ENCODE results near the gene CXCL13. TPM values are rescaled to one million over a fixed set of nuclear protein-coding genes. Genes with fewer than 3 reads are reported as not detected.
"Not testable (repeated sequence)": the region's sequence is repeated elsewhere in the genome, so short reads cannot be mapped to it uniquely, and the experiment has no call there.

The CXCL13 gene, protein sequence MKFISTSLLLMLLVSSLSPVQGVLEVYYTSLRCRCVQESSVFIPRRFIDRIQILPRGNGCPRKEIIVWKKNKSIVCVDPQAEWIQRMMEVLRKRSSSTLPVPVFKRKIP
- not detected for polyA plus RNA-seq (2013, experiment 1 of 2)
- not detected for polyA plus RNA-seq (2013, experiment 2 of 2)

DNA sequence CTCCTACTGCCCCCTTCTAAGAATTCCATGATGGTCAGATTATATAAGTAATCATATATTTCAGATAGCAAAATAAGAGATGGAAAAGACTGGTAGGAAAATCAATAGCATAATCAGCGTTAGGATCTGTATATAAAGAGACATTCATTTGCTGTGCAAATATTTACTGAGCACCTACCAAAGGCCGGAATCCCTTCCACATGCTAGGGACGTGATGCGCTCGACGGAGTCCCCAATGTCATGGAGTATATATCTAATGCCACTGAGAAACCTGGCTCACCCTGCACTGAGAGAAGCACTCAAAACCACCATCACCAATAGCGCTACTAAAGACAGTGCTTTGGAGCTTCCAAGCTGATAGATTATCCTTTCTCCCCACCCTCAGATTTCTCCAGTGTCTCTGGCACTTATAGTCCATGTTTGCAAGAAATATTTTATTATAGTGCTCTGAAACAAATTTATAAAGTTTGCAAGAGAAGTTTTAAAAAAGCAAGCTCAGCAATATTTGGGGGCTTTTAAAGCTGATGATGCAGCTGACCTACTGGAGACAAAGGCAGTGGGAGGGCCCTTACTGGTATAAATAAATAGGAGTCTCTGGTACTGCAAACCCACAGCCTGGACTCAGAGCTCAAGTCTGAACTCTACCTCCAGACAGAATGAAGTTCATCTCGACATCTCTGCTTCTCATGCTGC lies at the start of gene CXCL13:
CXCL13 (plus strand) TSS at position 611 of the 693 bp plus-strand sequence; CDS start at position 657, 46 bp downstream.
- H3K14ac ChIP-seq (ENCODE audit: low read length in 2 of 2): no peak within 1 kb of the TSS
- no peak within 1 kb of the TSS for H4K91ac ChIP-seq (ENCODE audit: low read length)
- H3K9me3 ChIP-seq (ENCODE audit: control insufficient read depth, low read length): no peaks in the 10 kb centered on the region
- DNase-seq: no peak
- H2BK5ac ChIP-seq (ENCODE audit: low read depth, low read length, poor library complexity, severe bottlenecking): no peak within 1 kb of the TSS
- no peak within 1 kb of the TSS for H3K4me2 ChIP-seq (ENCODE audit: low read length, poor library complexity, severe bottlenecking)
- no peak within 1 kb of the TSS for H2BK12ac ChIP-seq (ENCODE audit: low read length in 2 of 2)
- H2BK120ac ChIP-seq (ENCODE audit: low read depth, low read length): no peak within 1 kb of the TSS
- no peak within 1 kb of the TSS for H3K23ac ChIP-seq (ENCODE audit: low read length in 2 of 2)
- no peak within 1 kb of the TSS for H3K27ac ChIP-seq (ENCODE audit: low read length, poor library complexity, severe bottlenecking)
- H3K18ac ChIP-seq (ENCODE audit: low read depth in 1 of 2, low read length in 2 of 2): no peak within 1 kb of the TSS
- H3K36me3 ChIP-seq (ENCODE audit: control insufficient read depth in 1 of 2, insufficient read depth in 2 of 2, low read depth in 1 of 2, low read length in 2 of 2): no peaks in the 10 kb centered on the region
- H3K79me1 ChIP-seq (replicated peaks; ENCODE audit: low read length, poor library complexity, severe bottlenecking): no peaks in the 10 kb centered on the region
- H2BK15ac ChIP-seq (ENCODE audit: low read depth, poor library complexity, severe bottlenecking): no peak within 1 kb of the TSS
- 93% methylated on average over 8 of the region's 8 CpGs for WGBS
- H3K4ac ChIP-seq (ENCODE audit: low read depth in 1 of 2, low read length in 2 of 2): no peak within 1 kb of the TSS
- H3K27me3 ChIP-seq (ENCODE audit: control insufficient read depth in 1 of 2, insufficient read depth in 1 of 2, low read length in 2 of 2): peaks cover 28 to 41% of the 10 kb centered on the region in 2 experiments
- H3K9ac ChIP-seq (ENCODE audit: low read length): no peak within 1 kb of the TSS
- no peak within 1 kb of the TSS for H3K4me3 ChIP-seq (ENCODE audit: insufficient read depth in 1 of 2, low read depth in 1 of 2, low read length in 2 of 2)
- no peak within 1 kb of the TSS for H2AK5ac ChIP-seq (ENCODE audit: low read length, severe bottlenecking)
- H2AFZ ChIP-seq (ENCODE audit: low read depth, low read length): no peak within 1 kb of the TSS
- H4K8ac ChIP-seq (ENCODE audit: low read length): no peak within 1 kb of the TSS
- peaks cover 1% of the 10 kb centered on the region for H3K4me1 ChIP-seq (ENCODE audit: control insufficient read depth, insufficient read depth, low read depth, low read length)

DNA sequence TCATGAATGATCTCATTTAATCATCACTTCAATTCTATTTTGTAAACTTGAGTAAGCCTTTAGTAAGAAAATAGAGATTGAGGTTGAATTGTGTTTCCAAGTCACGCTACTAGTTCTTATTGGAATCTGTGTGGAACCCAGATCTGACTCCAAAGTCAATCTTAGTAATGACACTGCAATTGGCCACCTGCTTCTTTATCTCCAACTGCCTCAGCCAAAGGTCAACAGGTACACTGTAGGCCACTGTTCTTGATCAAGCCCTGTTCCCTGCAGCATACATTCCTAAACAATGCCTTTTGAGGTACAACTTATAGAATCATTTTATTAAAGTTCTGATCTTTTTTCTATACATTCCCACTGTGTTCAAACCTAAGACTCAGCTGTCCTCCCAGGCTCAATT lies 45.5 kb upstream of the CXCL13 start:
- Histone ChIP-seq H3K4me3 (ENCODE audit: insufficient read depth in 1 of 2, low read depth in 1 of 2, low read length in 2 of 2) (no peak overlapping the region), H4K91ac (ENCODE audit: low read length) (no peak overlapping the region), H3K79me1 (replicated peaks; ENCODE audit: low read length, poor library complexity, severe bottlenecking) (no peaks in the 10 kb centered on the region), H2BK15ac (ENCODE audit: low read depth, poor library complexity, severe bottlenecking) (no peak overlapping the region), H3K23ac (ENCODE audit: low read length in 2 of 2) (no peak overlapping the region), H3K4me1 (ENCODE audit: control insufficient read depth, insufficient read depth, low read depth, low read length) (no peaks in the 10 kb centered on the region), H3K18ac (ENCODE audit: low read depth in 1 of 2, low read length in 2 of 2) (no peak overlapping the region), H2AFZ (ENCODE audit: low read depth, low read length) (no peak overlapping the region), H3K9me3 (ENCODE audit: control insufficient read depth, low read length) (peaks cover 8% of the 10 kb centered on the region), H2AK5ac (ENCODE audit: low read length, severe bottlenecking) (no peak overlapping the region), H2BK5ac (ENCODE audit: low read depth, low read length, poor library complexity, severe bottlenecking) (no peak overlapping the region), H2BK120ac (ENCODE audit: low read depth, low read length) (no peak overlapping the region), H3K27me3 (ENCODE audit: control insufficient read depth in 1 of 2, insufficient read depth in 1 of 2, low read length in 2 of 2) (peaks cover 12 to 21% of the 10 kb centered on the region in 2 experiments), H4K8ac (ENCODE audit: low read length) (no peak overlapping the region), H3K4ac (ENCODE audit: low read depth in 1 of 2, low read length in 2 of 2) (no peak overlapping the region), H3K27ac (ENCODE audit: low read length, poor library complexity, severe bottlenecking) (no peak overlapping the region), H3K9ac (ENCODE audit: low read length) (no peak overlapping the region), H2BK12ac (ENCODE audit: low read length in 2 of 2) (no peak overlapping the region), H3K36me3 (ENCODE audit: control insufficient read depth in 1 of 2, insufficient read depth in 2 of 2, low read depth in 1 of 2, low read length in 2 of 2) (no peaks in the 10 kb centered on the region), H3K4me2 (ENCODE audit: low read length, poor library complexity, severe bottlenecking) (no peak overlapping the region), H3K14ac (ENCODE audit: low read length in 2 of 2) (no peak overlapping the region)
- 71% methylated on average over 1 of the region's 1 CpG for WGBS
- DNase-seq: no peak

DNA sequence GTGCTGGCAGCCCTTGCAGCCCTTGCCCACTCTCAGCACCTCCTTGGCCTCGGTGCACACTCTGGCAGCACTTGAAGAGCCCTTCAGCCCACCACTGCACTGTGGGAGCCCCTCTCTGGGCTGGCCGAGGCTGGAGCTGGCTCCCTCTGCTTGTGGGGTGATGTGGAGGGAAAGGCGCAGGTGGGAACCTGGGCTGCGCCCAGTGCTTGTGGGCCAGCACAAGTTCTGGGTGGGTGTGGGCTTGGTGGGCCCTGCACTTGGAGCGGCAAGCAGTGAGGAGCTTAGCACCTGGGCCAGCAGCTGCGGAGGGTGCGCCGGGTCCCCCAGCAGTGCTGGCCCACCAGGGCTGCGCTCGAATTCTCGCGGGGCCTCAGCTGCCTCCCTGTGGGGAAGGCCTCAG lies 43.9 kb upstream of the CXCL13 start:
- not testable (repeated sequence) for H2AFZ ChIP-seq (ENCODE audit: low read depth, low read length); H3K23ac ChIP-seq (ENCODE audit: low read length in 2 of 2); H3K27ac ChIP-seq (ENCODE audit: low read length, poor library complexity, severe bottlenecking); H3K9me3 ChIP-seq (ENCODE audit: control insufficient read depth, low read length); H2AK5ac ChIP-seq (ENCODE audit: low read length, severe bottlenecking); H3K18ac ChIP-seq (ENCODE audit: low read depth in 1 of 2, low read length in 2 of 2); H2BK120ac ChIP-seq (ENCODE audit: low read depth, low read length); H3K4me1 ChIP-seq (ENCODE audit: control insufficient read depth, insufficient read depth, low read depth, low read length); H3K4me3 ChIP-seq (ENCODE audit: insufficient read depth in 1 of 2, low read depth in 1 of 2, low read length in 2 of 2); H3K4me2 ChIP-seq (ENCODE audit: low read length, poor library complexity, severe bottlenecking); H4K91ac ChIP-seq (ENCODE audit: low read length); DNase-seq; H3K14ac ChIP-seq (ENCODE audit: low read length in 2 of 2); H3K36me3 ChIP-seq (ENCODE audit: control insufficient read depth in 1 of 2, insufficient read depth in 2 of 2, low read depth in 1 of 2, low read length in 2 of 2); H2BK15ac ChIP-seq (ENCODE audit: low read depth, poor library complexity, severe bottlenecking); H4K8ac ChIP-seq (ENCODE audit: low read length); H3K4ac ChIP-seq (ENCODE audit: low read depth in 1 of 2, low read length in 2 of 2); H2BK5ac ChIP-seq (ENCODE audit: low read depth, low read length, poor library complexity, severe bottlenecking); H3K9ac ChIP-seq (ENCODE audit: low read length); H3K79me1 ChIP-seq (replicated peaks; ENCODE audit: low read length, poor library complexity, severe bottlenecking); H2BK12ac ChIP-seq (ENCODE audit: low read length in 2 of 2)
- 90% methylated on average over 4 of the region's 12 CpGs for WGBS
- H3K27me3 ChIP-seq (ENCODE audit: control insufficient read depth in 1 of 2, insufficient read depth in 1 of 2, low read length in 2 of 2): peaks cover 19 to 26% of the 10 kb centered on the region in 2 experiments

DNA sequence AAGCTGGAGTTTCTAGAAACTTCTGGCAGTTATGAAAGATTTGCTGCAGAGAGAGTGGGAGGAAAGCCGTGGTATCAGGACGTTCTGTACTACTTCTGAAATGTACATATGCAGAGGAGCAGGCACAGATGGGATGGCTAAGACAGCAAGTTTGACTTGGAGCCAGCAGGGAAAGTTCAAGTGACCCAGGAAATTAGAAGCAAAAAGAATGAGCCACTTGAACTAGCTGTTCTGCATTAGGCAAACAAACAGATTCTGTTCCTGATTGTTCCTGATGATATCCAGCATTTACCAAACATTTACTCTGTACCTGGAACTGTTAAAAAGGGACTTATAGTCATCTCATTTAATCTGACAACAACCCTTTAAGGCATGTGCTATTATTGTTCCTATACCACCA lies 41.4 kb upstream of the CXCL13 start:
- Histone ChIP-seq H3K4me1 (ENCODE audit: control insufficient read depth, insufficient read depth, low read depth, low read length) (no peaks in the 10 kb centered on the region), H2AFZ (ENCODE audit: low read depth, low read length) (no peak overlapping the region), H3K27me3 (ENCODE audit: control insufficient read depth in 1 of 2, insufficient read depth in 1 of 2, low read length in 2 of 2) (peaks cover 34 to 35% of the 10 kb centered on the region in 2 experiments), H3K79me1 (replicated peaks; ENCODE audit: low read length, poor library complexity, severe bottlenecking) (no peaks in the 10 kb centered on the region), H2BK5ac (ENCODE audit: low read depth, low read length, poor library complexity, severe bottlenecking) (no peak overlapping the region), H3K14ac (ENCODE audit: low read length in 2 of 2) (no peak overlapping the region), H3K9ac (ENCODE audit: low read length) (no peak overlapping the region), H3K4me3 (ENCODE audit: insufficient read depth in 1 of 2, low read depth in 1 of 2, low read length in 2 of 2) (no peak overlapping the region), H3K36me3 (ENCODE audit: control insufficient read depth in 1 of 2, insufficient read depth in 2 of 2, low read depth in 1 of 2, low read length in 2 of 2) (no peaks in the 10 kb centered on the region), H3K18ac (ENCODE audit: low read depth in 1 of 2, low read length in 2 of 2) (no peak overlapping the region), H4K91ac (ENCODE audit: low read length) (no peak overlapping the region), H3K9me3 (ENCODE audit: control insufficient read depth, low read length) (no peaks in the 10 kb centered on the region), H4K8ac (ENCODE audit: low read length) (no peak overlapping the region), H2BK15ac (ENCODE audit: low read depth, poor library complexity, severe bottlenecking) (no peak overlapping the region), H3K23ac (ENCODE audit: low read length in 2 of 2) (no peak overlapping the region), H3K4me2 (ENCODE audit: low read length, poor library complexity, severe bottlenecking) (no peak overlapping the region), H3K4ac (ENCODE audit: low read depth in 1 of 2, low read length in 2 of 2) (no peak overlapping the region), H2AK5ac (ENCODE audit: low read length, severe bottlenecking) (no peak overlapping the region), H2BK120ac (ENCODE audit: low read depth, low read length) (no peak overlapping the region), H2BK12ac (ENCODE audit: low read length in 2 of 2) (no peak overlapping the region), H3K27ac (ENCODE audit: low read length, poor library complexity, severe bottlenecking) (no peak overlapping the region)
- DNase-seq: no peak
- 61% methylated on average over 2 of the region's 2 CpGs for WGBS
